ENCODE measurements around the gene PTGDS. TPM values are rescaled to one million over a fixed set of nuclear protein-coding genes. Genes with fewer than 3 reads are reported as not detected.

Gene PTGDS
- total and polyA plus RNA-seq, 2 donors from 2014 or later: 236 to 709 TPM

DNA sequence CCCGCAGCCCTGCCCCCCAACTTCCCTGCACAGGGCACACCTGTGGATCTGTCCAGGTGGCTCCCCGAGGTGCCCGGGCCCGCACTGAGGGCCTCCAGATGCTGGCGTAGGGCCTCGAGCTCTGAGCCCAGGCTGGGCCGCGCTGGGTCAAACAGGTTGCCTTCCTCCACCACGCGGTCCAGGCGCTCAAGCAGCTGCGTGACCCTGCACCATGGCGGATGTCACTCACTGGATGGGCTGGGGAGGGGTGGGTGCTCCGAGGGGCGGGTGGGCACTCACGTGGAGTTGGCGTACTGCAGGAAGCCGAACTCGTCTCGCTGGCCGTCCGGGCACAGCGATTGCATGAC, 45.3 kb downstream of the PTGDS start:
- no peak overlapping the region for H3K4me3 ChIP-seq (ENCODE audit: low read length in 3 of 3)
- H3K9me3 ChIP-seq (ENCODE audit: control insufficient read depth in 2 of 3, insufficient read depth in 1 of 3, low read length in 3 of 3): no peaks in the 10 kb centered on the region
- no peaks in the 10 kb centered on the region for H3K36me3 ChIP-seq (ENCODE audit: control insufficient read depth in 2 of 3, insufficient read depth in 3 of 3, low read length in 3 of 3)
- TF ChIP-seq, protein P1, sequence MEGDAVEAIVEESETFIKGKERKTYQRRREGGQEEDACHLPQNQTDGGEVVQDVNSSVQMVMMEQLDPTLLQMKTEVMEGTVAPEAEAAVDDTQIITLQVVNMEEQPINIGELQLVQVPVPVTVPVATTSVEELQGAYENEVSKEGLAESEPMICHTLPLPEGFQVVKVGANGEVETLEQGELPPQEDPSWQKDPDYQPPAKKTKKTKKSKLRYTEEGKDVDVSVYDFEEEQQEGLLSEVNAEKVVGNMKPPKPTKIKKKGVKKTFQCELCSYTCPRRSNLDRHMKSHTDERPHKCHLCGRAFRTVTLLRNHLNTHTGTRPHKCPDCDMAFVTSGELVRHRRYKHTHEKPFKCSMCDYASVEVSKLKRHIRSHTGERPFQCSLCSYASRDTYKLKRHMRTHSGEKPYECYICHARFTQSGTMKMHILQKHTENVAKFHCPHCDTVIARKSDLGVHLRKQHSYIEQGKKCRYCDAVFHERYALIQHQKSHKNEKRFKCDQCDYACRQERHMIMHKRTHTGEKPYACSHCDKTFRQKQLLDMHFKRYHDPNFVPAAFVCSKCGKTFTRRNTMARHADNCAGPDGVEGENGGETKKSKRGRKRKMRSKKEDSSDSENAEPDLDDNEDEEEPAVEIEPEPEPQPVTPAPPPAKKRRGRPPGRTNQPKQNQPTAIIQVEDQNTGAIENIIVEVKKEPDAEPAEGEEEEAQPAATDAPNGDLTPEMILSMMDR (IDR thresholded peaks at IDR 0.05; ENCODE audit: borderline replicate concordance, extremely low read depth, insufficient read depth): no peak
- peaks cover 0 to 22% (median 10%) of the 10 kb centered on the region in 3 donors for H3K4me1 ChIP-seq (ENCODE audit: control insufficient read depth in 2 of 3, insufficient read depth in 2 of 3, low read depth in 1 of 3, low read length in 3 of 3)
- DNase-seq: no peak
- H3K27me3 ChIP-seq (ENCODE audit: control insufficient read depth, insufficient read depth, low read length): no peaks in the 10 kb centered on the region
- H3K27ac ChIP-seq (ENCODE audit: low read depth in 2 of 2, low read length in 2 of 2): no peak overlapping the region
- no peak for FAIRE-seq
- no peak overlapping the region for H3K9ac ChIP-seq (ENCODE audit: low read length in 3 of 3)
- intact Hi-C loops (cut with DNase I): loop anchor here (10.0 kb wide), 1 partner anchor 68 kb away; the partner anchor contains the start of gene LCN12

DNA sequence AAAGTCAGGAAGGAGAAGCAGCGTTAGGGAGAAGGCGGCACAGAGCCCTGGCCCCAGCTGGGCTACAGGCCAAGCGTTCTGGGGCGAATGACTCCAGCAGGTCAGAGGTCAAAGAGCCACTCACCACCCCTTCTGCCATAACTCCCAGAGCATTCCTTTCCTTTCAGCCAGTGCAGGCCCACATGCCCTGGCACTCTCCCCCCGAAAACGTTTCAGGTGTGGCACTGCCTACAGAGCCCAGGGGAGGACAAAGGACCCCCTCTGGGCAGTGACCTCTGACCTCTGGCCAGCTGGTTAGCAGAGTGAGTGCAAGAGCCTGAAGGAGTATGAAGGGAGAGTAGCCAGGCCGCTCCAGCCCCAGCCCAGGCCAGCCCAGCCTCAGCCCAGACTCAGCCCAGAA, 45.9 kb downstream of the PTGDS start:
- Histone ChIP-seq H3K4me1 (ENCODE audit: control insufficient read depth in 2 of 3, insufficient read depth in 2 of 3, low read depth in 1 of 3, low read length in 3 of 3) (peaks cover 0 to 22% (median 10%) of the 10 kb centered on the region in 3 donors), H3K9me3 (ENCODE audit: control insufficient read depth in 2 of 3, insufficient read depth in 1 of 3, low read length in 3 of 3) (no peaks in the 10 kb centered on the region), H3K36me3 (ENCODE audit: control insufficient read depth in 2 of 3, insufficient read depth in 3 of 3, low read length in 3 of 3) (no peaks in the 10 kb centered on the region), H3K27me3 (ENCODE audit: control insufficient read depth, insufficient read depth, low read length) (no peaks in the 10 kb centered on the region), H3K27ac (ENCODE audit: low read depth in 2 of 2, low read length in 2 of 2) (no peak overlapping the region), H3K9ac (ENCODE audit: low read length in 3 of 3) (no peak overlapping the region), H3K4me3 (ENCODE audit: low read length in 3 of 3) (no peak overlapping the region)
- intact Hi-C loops (cut with DNase I): loop anchor here (10.0 kb wide), 1 partner anchor 68 kb away; the partner anchor contains the start of gene LCN12
- no peak for DNase-seq
- FAIRE-seq: no peak
- TF ChIP-seq, protein P1 (IDR thresholded peaks at IDR 0.05; ENCODE audit: borderline replicate concordance, extremely low read depth, insufficient read depth): no peak

DNA sequence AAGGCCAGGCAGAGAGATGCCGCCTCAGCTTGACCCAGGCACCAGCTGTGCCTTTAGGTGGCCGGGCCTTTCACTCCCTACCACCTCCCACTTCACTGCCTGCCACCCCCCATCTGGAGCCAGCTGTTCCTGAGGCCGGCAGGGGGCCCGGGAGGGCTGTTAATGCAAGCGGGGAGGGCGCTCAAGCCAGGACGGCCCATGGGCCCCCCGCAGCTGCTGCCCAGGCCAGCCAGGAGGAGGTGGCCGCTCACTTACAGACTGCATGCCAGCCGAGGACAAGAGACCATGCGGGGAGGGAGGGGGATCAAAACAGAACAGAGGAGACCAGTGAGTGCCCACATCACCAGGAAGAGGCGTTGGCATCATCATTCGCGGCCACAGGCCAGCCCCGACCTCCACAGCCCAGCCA, 46.3 kb downstream of the PTGDS start:
- H3K27ac ChIP-seq (ENCODE audit: low read depth in 2 of 2, low read length in 2 of 2): no peak overlapping the region
- intact Hi-C loops (cut with DNase I): loop anchor here (10.0 kb wide), 1 partner anchor 69 kb away; the partner anchor contains the start of gene LCN12

More for the DNA sequence above, 46.3 kb downstream of the PTGDS start:
- no peak overlapping the region for H3K9ac ChIP-seq (ENCODE audit: low read length in 3 of 3)
- H3K27me3 ChIP-seq (ENCODE audit: control insufficient read depth, insufficient read depth, low read length): no peaks in the 10 kb centered on the region
- DNase-seq: no peak
- H3K9me3 ChIP-seq (ENCODE audit: control insufficient read depth in 2 of 3, insufficient read depth in 1 of 3, low read length in 3 of 3): no peaks in the 10 kb centered on the region
- no peak overlapping the region for H3K4me3 ChIP-seq (ENCODE audit: low read length in 3 of 3)
- TF ChIP-seq, protein P1 (IDR thresholded peaks at IDR 0.05; ENCODE audit: borderline replicate concordance, extremely low read depth, insufficient read depth): no peak
- FAIRE-seq: no peak
- peaks cover 0 to 25% (median 11%) of the 10 kb centered on the region in 3 donors for H3K4me1 ChIP-seq (ENCODE audit: control insufficient read depth in 2 of 3, insufficient read depth in 2 of 3, low read depth in 1 of 3, low read length in 3 of 3)
- no peaks in the 10 kb centered on the region for H3K36me3 ChIP-seq (ENCODE audit: control insufficient read depth in 2 of 3, insufficient read depth in 3 of 3, low read length in 3 of 3)

Data from kidney (tissue), 14 donors.